H54 (cell line): ENCODE results near the gene IFNGR2.
"Not testable (repeated sequence)": the region's sequence is repeated elsewhere in the genome, so short reads cannot be mapped to it uniquely, and the experiment has no call there.

Experiments used
- DNase-seq: peaks from one replicate; pipeline ENCODE4 v3.0.0; 2011; ENCODE audit warnings: low spot score, mixed read lengths; ENCODE audit not compliant: insufficient read length
- FAIRE-seq: peaks from 3 replicates; lab custom pipeline; 2011; peaks lifted over from hg19 to GRCh38; lab: Jason Lieb, UNC
- POLR2A ChIP-seq: IDR thresholded peaks from 2 replicates; pipeline ENCODE4 v1.6.1; 2011; ENCODE audit warnings: low read depth, mild to moderate bottlenecking, low read length

The IFNGR2 gene

GRCh38 chr21:33452362-33452761, 49.1 kb downstream of the IFNGR2 start:
- TF ChIP-seq POLR2A, result no peak
- DNase-seq (no peak), FAIRE-seq (no peak)

GRCh38 chr21:33455686-33456446, 52.7 kb downstream of the IFNGR2 start:
- no peak for TF ChIP-seq POLR2A
- DNase-seq (no peak), FAIRE-seq (no peak)

GRCh38 chr21:33458861-33459260, 55.6 kb downstream of the IFNGR2 start:
- TF ChIP-seq POLR2A, result no peak
- FAIRE-seq, result no peak
- DNase-seq, result no peak

GRCh38 chr21:33461538-33462250, 58.5 kb downstream of the IFNGR2 start:
- TF ChIP-seq POLR2A, result no peak
- FAIRE-seq (no peak), DNase-seq (no peak)

GRCh38 chr21:33469183-33469582, 66.0 kb downstream of the IFNGR2 start:
- DNase-seq, FAIRE-seq: not testable (repeated sequence)

- FAIRE-seq (no peak), DNase-seq (no peak)
- TF ChIP-seq POLR2A, result no peak
Observed at GRCh38 chr21:33470701-33471100, 67.5 kb downstream of the IFNGR2 start.

GRCh38 chr21:33473344-33473743, 70.1 kb downstream of the IFNGR2 start:
- TF ChIP-seq POLR2A, result no peak
- no peak for FAIRE-seq

GRCh38 chr21:33477066-33477465, 73.9 kb downstream of the IFNGR2 start:
- FAIRE-seq (no peak), DNase-seq (no peak)
- TF ChIP-seq POLR2A, result no peak

More at GRCh38 chr21:33473344-33473743, 70.1 kb downstream of the IFNGR2 start:
- DNase-seq, result no peak

- FAIRE-seq (no peak), DNase-seq (no peak)
- TF ChIP-seq POLR2A, result no peak
Observed at GRCh38 chr21:33478182-33478581, 75.0 kb downstream of the IFNGR2 start.

GRCh38 chr21:33478935-33479678, 75.9 kb downstream of the IFNGR2 start:
- peak; percentile 43 for DNase-seq
- no peak; the same call in 1 of the 2 replicates for TF ChIP-seq POLR2A
- no peak for FAIRE-seq

- DNase-seq (peak; percentile 99), FAIRE-seq (no peak)
- TF ChIP-seq POLR2A, result peak; percentile 99
Observed at GRCh38 chr21:33479679-33480480, 76.7 kb downstream of the IFNGR2 start, which contains the start of gene TMEM50B. Gene TMEM50B (minus strand): TSS chr21:33479974. CDS start chr21:33468885, 11,089 bp downstream.

- TF ChIP-seq POLR2A, result no peak
- DNase-seq (no peak), FAIRE-seq (no peak)
Observed at GRCh38 chr21:33480481-33481103, 77.4 kb downstream of the IFNGR2 start.
